Myometrial cell (primary cell): ENCODE results near the gene ACSF2. TPM values are rescaled to one million over a fixed set of nuclear protein-coding genes. Genes with fewer than 3 reads are reported as not detected.

Source experiments
- total RNA-seq: library from RNA; depleted of rRNA; stranded (reverse); fragments of >200 nt; gene quantifications from 2 replicates; pipeline ENCODE4 v1.2.3, GENCODE V29; 2015

Gene ACSF2, protein sequence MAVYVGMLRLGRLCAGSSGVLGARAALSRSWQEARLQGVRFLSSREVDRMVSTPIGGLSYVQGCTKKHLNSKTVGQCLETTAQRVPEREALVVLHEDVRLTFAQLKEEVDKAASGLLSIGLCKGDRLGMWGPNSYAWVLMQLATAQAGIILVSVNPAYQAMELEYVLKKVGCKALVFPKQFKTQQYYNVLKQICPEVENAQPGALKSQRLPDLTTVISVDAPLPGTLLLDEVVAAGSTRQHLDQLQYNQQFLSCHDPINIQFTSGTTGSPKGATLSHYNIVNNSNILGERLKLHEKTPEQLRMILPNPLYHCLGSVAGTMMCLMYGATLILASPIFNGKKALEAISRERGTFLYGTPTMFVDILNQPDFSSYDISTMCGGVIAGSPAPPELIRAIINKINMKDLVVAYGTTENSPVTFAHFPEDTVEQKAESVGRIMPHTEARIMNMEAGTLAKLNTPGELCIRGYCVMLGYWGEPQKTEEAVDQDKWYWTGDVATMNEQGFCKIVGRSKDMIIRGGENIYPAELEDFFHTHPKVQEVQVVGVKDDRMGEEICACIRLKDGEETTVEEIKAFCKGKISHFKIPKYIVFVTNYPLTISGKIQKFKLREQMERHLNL
- total RNA-seq: 14.7 and 17.0 TPM in 2 replicates

DNA sequence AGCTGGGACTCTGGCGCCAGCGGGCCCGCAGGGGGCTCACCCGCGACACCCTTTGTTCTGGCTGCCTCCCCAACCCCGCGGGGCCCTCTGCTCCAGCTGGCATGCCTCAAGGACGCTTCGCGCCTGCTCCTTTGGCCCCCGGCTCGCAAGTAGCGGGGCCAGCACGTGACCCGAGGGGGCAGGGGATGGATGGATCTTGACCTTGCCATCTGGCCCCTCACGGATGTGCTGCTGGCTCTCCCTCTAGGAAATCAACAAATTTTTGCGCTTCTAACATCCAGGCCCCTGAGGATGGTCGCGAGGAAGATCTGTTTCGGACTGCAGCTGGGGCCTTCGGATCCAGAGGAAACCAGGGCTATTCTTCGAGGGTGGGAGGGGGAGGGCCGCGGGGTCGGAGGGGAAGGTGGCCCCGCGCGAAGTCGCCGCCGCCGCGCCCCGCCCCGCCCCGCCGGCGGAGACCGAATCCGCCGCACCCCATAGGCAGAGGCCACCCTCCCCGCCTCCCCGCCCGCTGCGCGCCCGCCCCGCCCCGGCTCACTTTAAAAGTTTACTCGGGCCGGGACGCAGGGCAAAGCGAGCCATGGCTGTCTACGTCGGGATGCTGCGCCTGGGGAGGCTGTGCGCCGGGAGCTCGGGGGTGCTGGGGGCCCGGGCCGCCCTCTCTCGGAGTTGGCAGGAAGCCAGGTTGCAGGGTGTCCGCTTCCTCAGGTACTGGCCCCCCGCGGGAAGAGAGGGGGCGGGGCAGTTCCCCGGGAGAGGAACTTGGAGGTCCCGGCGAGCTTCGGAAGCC lies at the start of gene ACSF2:
TSS of gene ACSF2 (plus strand) at position 537 of the 790 bp plus-strand sequence. CDS start at position 581, 44 bp downstream.

DNA sequence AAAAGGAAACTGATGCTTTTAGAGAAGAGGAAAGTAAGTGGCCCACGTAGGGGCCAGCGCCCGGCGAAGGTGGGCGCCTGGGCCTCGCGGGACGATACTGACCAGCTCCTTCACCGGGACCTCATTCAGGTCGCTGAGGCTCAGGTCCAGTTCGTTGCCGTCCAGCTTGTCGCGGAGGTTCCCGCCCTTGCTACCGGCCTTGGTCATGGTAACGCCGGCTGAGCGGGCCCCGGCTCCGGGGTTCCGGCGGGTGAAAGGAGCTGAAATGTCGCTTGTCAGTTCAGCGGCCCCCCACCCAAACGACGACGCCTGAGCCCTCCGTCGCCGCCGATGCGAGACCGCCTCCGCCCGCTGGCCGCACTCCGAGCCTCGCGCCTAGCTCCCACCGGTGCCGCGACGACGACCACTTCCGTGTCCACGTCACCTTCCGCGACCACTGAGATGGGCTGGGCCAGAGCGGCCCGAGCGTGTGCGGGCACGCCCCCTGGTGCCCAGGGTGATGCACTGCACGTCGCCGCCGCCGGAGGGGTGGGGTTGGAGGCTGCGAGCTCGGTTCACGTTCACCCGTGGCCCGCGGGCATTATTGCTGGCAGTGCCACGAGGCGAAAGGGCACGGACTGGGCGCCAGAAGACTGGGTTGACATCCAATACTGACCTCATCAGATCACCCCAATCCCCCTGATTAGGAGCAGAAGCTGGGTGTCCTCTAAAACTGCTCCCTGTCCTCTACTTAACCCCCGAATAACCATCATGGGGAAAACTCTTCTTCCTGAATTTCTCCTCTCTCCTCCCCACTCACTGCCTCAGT lies 28.7 kb upstream of the ACSF2 start, which contains the start of gene LRRC59:
TSS of gene LRRC59 (minus strand) at position 413 of the 808 bp plus-strand sequence. CDS start at position 207, 206 bp downstream.

DNA sequence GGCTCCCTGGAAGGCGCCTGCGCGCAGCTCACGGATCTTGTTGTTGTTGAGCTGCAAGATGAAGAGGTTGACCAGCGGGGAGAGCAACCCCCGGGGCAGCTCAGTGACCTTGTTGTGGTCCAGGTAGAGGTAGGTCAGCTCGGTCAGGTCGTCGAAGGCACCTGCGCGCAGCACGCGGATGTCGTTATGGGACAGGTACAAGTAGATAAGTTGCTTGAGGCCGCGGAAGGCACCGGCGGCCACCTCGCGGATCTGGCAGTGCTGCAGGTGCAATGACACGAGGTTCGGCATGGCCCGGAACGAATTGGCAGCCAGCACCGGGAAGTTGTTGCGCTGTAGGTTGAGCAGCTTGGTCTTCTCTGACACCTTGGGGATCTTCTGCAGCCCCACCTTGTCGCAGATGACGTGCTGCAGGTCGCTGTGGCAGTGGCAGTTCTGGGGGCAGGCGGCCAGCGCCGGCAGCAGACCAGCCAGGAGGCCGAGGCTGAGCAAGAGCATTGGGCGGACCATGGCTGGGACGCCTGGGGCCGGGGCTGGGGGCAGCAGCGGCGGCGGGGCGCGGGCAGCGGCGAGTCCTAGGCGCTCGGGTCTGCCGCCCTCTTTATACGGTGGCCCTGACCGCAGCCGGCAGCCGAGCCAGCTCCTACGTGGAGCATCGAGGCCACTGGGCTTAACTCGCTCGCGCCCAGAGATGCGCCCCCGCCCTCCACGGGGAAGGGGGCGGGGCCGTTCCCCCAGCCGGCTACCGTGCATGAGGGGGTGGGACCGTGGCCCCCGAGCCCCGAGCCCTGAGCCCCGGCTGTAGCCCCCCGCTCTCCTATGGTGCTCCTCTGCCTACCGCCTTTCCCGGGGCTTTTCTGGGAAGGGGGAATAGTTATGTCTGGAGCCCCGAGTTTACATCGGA lies 42.5 kb downstream of the ACSF2 start, which contains the start of gene CHAD:
TSS of gene CHAD (minus strand) at position 577 of the 904 bp plus-strand sequence. CDS start at position 510, 67 bp downstream.

DNA sequence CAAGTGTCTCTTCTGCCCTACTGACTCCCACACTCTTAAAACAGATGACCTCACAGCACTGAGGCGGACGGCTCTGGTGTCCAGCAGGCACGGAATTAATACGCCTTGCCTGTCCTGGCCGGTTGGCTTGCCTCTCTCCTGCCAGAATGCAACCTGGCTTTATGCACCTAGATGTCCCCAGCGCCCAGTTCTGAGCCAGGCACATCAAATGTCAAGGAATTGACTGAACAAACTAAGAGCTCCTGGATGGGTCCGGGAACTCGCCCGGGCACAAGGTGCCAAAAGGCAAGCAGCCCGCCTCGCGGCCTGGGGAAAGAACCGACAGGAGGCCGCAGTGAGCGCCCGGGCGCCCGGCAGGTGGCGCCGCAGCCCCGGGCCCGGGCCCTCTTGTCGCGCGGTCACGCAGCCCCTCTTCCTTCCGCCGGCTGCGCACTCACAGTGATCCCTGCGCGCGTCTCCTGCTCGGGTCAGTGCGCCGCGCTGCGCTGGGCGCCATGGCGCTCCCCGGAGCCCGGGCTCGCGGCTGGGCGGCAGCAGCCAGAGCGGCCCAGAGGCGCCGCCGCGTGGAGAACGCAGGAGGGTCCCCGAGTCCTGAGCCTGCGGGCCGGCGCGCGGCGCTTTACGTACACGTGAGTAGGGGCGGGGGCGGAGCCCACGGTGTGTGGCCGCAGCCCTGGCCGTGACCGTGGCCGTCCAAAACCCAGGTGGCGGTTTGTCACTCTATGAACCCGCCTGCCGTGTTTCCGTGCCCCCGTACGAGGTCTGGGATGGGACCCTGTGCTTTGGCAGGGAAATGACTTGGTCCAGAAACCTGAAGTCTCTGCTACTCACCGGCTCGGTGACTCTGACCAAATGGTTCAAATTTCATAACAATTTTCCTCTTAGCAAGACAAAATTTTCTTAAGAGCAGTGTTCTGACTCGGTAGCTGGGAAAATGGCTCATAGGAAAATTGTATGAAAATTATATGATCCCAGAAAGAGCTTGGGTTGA lies 52.7 kb downstream of the ACSF2 start, which contains the start of gene RSAD1:
TSS of gene RSAD1 (plus strand) at position 470 of the 991 bp plus-strand sequence. CDS start at position 495, 25 bp downstream.

DNA sequence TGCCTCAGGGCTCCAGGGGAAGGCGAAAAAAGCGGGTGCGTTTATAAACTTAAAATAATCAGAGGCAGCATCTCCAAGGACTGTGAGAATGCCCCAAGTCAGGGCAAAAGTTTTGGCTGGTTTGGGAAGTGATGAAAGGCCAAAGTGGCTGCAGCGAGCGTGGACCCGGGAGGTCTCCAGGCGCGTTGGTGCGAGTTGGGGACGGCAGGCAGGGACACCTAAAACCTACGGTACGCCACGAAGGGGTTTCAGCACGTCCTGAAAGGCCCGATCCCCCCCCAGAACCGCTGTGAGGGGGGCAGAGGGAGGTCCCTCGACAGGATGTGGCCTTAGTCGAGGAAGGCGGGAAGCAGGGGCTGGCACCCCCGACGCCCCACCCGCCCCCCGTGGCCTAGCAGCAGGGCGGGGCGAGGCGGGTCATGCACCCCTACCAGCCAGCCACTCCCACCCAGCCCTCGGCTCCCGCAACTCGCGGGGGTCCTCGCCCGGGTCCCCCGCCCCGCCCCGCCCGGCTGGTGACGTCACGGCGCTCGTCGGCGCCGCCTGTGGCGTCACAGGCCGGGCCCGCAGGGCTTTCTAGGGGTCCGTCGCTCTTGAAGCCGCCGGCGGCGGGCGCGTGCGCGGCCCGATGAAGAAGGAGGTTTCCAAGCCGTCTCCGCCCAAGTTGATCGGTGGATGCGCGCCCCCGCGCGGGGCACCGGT lies 82.0 kb downstream of the ACSF2 start, which contains the start of gene MYCBPAP:
TSS of gene MYCBPAP (plus strand) at position 569 of the 702 bp plus-strand sequence. CDS start 236 bp downstream, outside the sequence.

Other genes starting within 250 kb of the ACSF2 start
- gene COL1A1, start 224.6 kb upstream of the ACSF2 start, total RNA-seq: 2,214 and 2,222 TPM in 2 replicates
- gene TMEM92, start 151.8 kb upstream of the ACSF2 start, total RNA-seq: 0.29 and 0.89 TPM in 2 replicates
- 70.2 and 72.1 TPM in 2 replicates for gene XYLT2, start 80.1 kb upstream of the ACSF2 start, total RNA-seq
- gene MRPL27, start 53.0 kb upstream of the ACSF2 start, total RNA-seq: 109 and 135 TPM in 2 replicates
- gene EME1, start 53.0 kb upstream of the ACSF2 start, total RNA-seq: 5.0 and 17.6 TPM in 2 replicates
- gene LRRC59, start 28.7 kb upstream of the ACSF2 start, total RNA-seq: 265 and 282 TPM in 2 replicates
- not detected in 2 replicates for gene CHAD, start 42.7 kb downstream of the ACSF2 start, total RNA-seq
- 12.9 and 19.3 TPM in 2 replicates for gene RSAD1, start 52.6 kb downstream of the ACSF2 start, total RNA-seq
- 1.2 TPM in 1 of 2 replicates, not detected in the other for gene MYCBPAP, start 82.2 kb downstream of the ACSF2 start, total RNA-seq
- gene EPN3, start 106.5 kb downstream of the ACSF2 start, total RNA-seq: under 0.01 TPM in 1 of 2 replicates, not detected in the other
- 64.9 and 75.2 TPM in 2 replicates for gene SPATA20, start 121.0 kb downstream of the ACSF2 start, total RNA-seq
- gene CACNA1G, start 134.5 kb downstream of the ACSF2 start, total RNA-seq: not detected in 2 replicates
- gene ABCC3, start 208.7 kb downstream of the ACSF2 start, total RNA-seq: 1.7 and 4.1 TPM in 2 replicates